Spleen (tissue), 11 donors: ENCODE data around the gene SAFB2. TPM values are rescaled to one million over a fixed set of nuclear protein-coding genes. Genes with fewer than 3 reads are reported as not detected.
A peak's percentile ranks its signal among the peaks of the same experiment; 100 is the strongest.

ENCODE experiments used
- DNase-seq: peaks from one replicate; pipeline ENCODE4 v3.0.0-alpha.2; 2020
- H3K27ac ChIP-seq, 8 donors: fragments of 200-600 bp; sonication (generic) in 7 of 8; 1 replicate in 4 of 8; 2 replicates in 4 of 8; pipeline versions ENCODE4 v1.5.0 to v1.8.0; 2016 to 2021; ENCODE audit warnings: inconsistent platforms in 4 of 8, mild to moderate bottlenecking in 4 of 8, moderate library complexity in 1 of 8
- H3K27me3 ChIP-seq, 7 donors: fragments of 200-600 bp; sonication (generic) in 6 of 7; replicated peaks in 1 of 7; 1 replicate in 4 of 7; 2 replicates in 3 of 7; pipeline versions ENCODE4 v1.5.0 to v1.8.0; 2016 to 2021; ENCODE audit warnings: inconsistent platforms in 3 of 7, mild to moderate bottlenecking in 1 of 7
- H3K36me3 ChIP-seq, 6 donors: fragments of 200-600 bp; sonication (generic) in 5 of 6; 1 replicate in 4 of 6; 2 replicates in 2 of 6; pipeline versions ENCODE4 v1.5.0 to v1.8.0; 2016 to 2021; ENCODE audit warnings: inconsistent platforms in 2 of 6
- H3K4me1 ChIP-seq, 6 donors: fragments of 200-600 bp; sonication (generic) in 5 of 6; 1 replicate in 3 of 6; 2 replicates in 3 of 6; pipeline versions ENCODE4 v1.5.0 to v1.8.0; 2016 to 2021; ENCODE audit warnings: inconsistent platforms in 3 of 6
- H3K4me3 ChIP-seq, 8 donors: fragments of 200-600 bp; sonication (generic) in 7 of 8; 1 replicate in 4 of 8; 2 replicates in 4 of 8; pipeline versions ENCODE4 v1.5.0 to v1.8.0; 2016 to 2021; ENCODE audit warnings: inconsistent platforms in 4 of 8, mild to moderate bottlenecking in 4 of 8, moderate library complexity in 2 of 8
- H3K9me3 ChIP-seq, 8 donors: fragments of 200-600 bp; sonication (generic) in 7 of 8; 1 replicate in 4 of 8; 2 replicates in 4 of 8; pipeline versions ENCODE4 v1.5.0 to v1.8.0; 2016 to 2021; ENCODE audit warnings: inconsistent platforms in 4 of 8
- CTCF ChIP-seq, 11 experiments: fragments of 200-600 bp in 7 of 11; fragments of 450-650 bp in 4 of 11; sonication (generic) in 4 of 11; IDR thresholded peaks in 8 of 11; conservative IDR thresholded peaks in 3 of 11; 1 replicate in 7 of 11; 2 replicates in 4 of 11; pipeline versions ENCODE4 v1.4.0 to v1.8.0; 2016 to 2021; ENCODE audit warnings: antibody characterized with exemption in 11 of 11, inconsistent platforms in 4 of 11, mild to moderate bottlenecking in 1 of 11
- POLR2A ChIP-seq, 3 donors: fragments of 450-650 bp; IDR thresholded peaks; one replicate each; pipeline ENCODE4 v1.5.1; 2017; ENCODE audit warnings: antibody characterized with exemption in 3 of 3, mild to moderate bottlenecking in 1 of 3
- POLR2AphosphoS5 ChIP-seq, 3 donors: sonication (generic); formaldehyde crosslinking; IDR thresholded peaks; one replicate each; pipeline ENCODE4 v1.5.1; 2017; ENCODE audit warnings: antibody characterized with exemption in 3 of 3
- WGBS, 5 donors: extraction: QIAGEN DNeasy Blood & Tissue Kit in 3 of 5; methylation state at CpG; one replicate each; pipeline versions ENCODE4 v1.1.5 to v1.1.7; 2013 to 2018; 5-methylcytosine and 5-hydroxymethylcytosine counted together
- intact Hi-C: fragments of 100-400 bp; cut with DNase I; formaldehyde crosslinking; loops from one replicate; pipeline ENCODE4 v1.15.0; 2023; ENCODE audit warnings: low total_unique reads
- polyA plus RNA-seq, 3 donors: library from polyadenylated mRNA; stranded (reverse); fragments of 200-250 nt; gene quantifications; one replicate each; pipeline ENCODE4 v1.2.1, GENCODE V29; 2013
- total RNA-seq, 7 donors: library from RNA; depleted of rRNA in 3 of 7; stranded (reverse); fragments of >200 nt in 3 of 7; fragmentation: NEBNext Ultra II Directional in 4 of 7; extraction: Animal tissue kit (Norgen Biotek cat#: 25700) in 4 of 7; gene quantifications; one replicate each; pipeline versions ENCODE4 v1.1.0 to v1.2.1, GENCODE V29; 2016 to 2021
- donor health status: healthy with polysubstance abuse.
- donor health status: DM: no; HTN: no; CAD: no; lungs with moderate emphysema.
- donor health status: DM: no; HTN: no; CAD: no.
- donor health status: Bipolar disorder and iron deficiency.
- donor health status: healthy.
- donor health status: DM: no; HTN: no; CAD: no.
- donor health status: DM: yes; HTN: yes; CAD: no.

The SAFB2 gene
- total and polyA plus RNA-seq, 10 donors: 34.8 to 146 (median 110) TPM

GRCh38 chr19:5587071-5587455 is 35.5 kb downstream of the SAFB2 start:
- intact Hi-C loops: no loop called here
- peak; percentile 36 for DNase-seq
- whole genome bisulfite sequencing, 5 donors: 92 to 97% (median 95%) methylated on average over 16 of the region's 16 CpGs

DNA sequence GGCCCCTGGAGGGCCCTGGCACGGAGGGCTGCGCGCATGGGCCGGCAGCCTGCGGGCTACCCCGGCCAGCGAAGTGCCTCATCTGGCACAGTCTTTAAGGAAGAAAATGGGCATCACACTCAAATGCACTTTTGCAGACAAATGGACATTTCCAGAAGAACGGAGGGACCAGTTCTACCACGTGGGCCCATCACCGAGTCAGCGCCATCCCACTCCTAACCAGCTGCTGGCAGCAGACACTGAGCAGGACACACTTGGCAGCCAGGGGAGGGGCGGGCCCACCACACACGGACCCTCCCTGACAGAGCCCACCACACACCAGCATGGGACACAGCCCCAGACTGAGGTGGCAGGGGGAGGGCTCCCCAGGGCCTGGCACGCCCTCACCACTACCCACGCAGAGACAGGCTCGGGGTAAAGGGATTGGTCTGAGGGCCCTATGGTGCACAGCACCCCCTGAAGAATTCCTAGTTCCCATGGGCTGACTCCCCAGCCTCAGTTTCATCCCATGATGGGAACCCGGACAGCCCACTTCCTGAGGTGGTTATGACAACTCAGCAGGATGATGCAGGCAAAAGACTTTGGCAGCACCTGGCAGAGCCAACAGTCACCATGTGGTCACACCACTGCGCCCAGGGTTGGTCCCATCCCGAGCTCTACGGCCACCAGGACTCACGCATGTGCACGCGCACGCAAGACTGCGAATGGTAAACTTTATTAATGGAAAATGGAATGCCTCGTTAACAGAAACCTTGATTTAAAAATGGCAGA is 36.1 kb downstream of the SAFB2 start:
- Histone ChIP-seq H3K27me3 (no peaks in the 10 kb centered on the region), H3K9me3 (no peaks in the 10 kb centered on the region), H3K4me1 (peaks cover 6 to 24% (median 13%) of the 10 kb centered on the region in 6 donors), H3K4me3 (no peak overlapping the region), H3K27ac (peak overlapping the region in 4 of 8 donors; percentile 8 to 59 (median 30)), H3K36me3 (peaks cover 6 to 97% (median 64%) of the 10 kb centered on the region in 6 donors)
- intact Hi-C loops: no loop called here
- WGBS, 5 donors: 64 to 72% (median 69%) methylated on average over 23 to 26 of the region's 26 CpGs
- no peak for DNase-seq
- peak in 1 of 3 donors; percentile 51 for TF ChIP-seq POLR2AphosphoS5 (IDR thresholded peaks at IDR 0.05)
- no peak for TF ChIP-seq CTCF (IDR thresholded peaks at IDR 0.05 in 8 of 11, conservative IDR thresholded peaks at IDR 0.05 in 3 of 11)

More at GRCh38 chr19:5587071-5587455, 35.5 kb downstream of the SAFB2 start:
- Histone ChIP-seq H3K4me1 (peaks cover 6 to 24% (median 13%) of the 10 kb centered on the region in 6 donors), H3K36me3 (peaks cover 7 to 97% (median 66%) of the 10 kb centered on the region in 6 donors), H3K27ac (no peak overlapping the region), H3K9me3 (no peaks in the 10 kb centered on the region), H3K27me3 (no peaks in the 10 kb centered on the region), H3K4me3 (no peak overlapping the region)
- TF ChIP-seq POLR2AphosphoS5 (IDR thresholded peaks at IDR 0.05) (no peak), CTCF (IDR thresholded peaks at IDR 0.05 in 8 of 11, conservative IDR thresholded peaks at IDR 0.05 in 3 of 11) (no peak), POLR2A (IDR thresholded peaks at IDR 0.05) (no peak)

DNA sequence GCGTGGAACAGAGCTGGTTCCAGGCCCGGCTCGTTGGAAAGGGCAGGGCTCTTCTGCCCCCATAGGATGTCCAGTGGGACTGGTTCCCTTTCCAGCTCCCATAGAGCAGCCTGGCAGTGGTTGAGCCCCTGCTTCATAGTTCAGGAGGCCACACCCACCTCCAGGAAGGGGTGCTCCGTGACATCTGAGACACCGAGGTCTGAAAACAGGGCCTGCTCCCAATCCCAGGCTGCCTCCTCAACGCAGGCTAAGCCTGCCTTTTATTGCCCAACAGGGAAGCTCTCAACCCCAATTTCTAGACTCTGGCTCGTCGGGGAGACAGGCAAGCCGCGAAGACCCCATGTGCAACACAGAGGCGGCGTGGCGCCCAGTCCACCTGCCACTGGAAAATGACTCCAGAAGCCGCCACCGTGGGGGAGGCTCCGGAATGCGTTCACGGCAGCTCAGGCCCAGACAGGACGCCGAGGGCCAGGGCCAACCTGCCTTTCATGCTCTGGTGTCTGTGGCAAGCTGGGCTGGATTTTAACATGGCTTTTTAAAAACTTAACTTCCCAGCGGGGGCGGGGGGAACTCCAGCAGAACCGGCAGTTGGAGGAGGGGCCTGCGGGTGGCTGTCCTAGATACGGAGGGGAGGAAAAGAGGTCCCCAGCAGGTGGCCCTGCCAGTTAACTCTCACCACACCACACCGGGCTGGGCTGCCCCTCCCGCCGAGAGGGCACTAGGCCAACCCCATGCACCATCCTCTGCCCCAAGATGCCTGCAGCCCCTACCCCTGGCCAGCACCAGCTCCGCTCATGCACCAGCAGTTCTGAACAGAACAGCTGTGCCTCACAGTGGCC is 36.9 kb downstream of the SAFB2 start:
- WGBS, 5 donors: 17 to 43% (median 29%) methylated on average over 20 to 29 of the region's 29 CpGs
- no peak for TF ChIP-seq POLR2A (IDR thresholded peaks at IDR 0.05)
- TF ChIP-seq POLR2AphosphoS5 (IDR thresholded peaks at IDR 0.05): peak in 2 of 3 donors; percentile 33 to 59
- TF ChIP-seq CTCF (IDR thresholded peaks at IDR 0.05 in 8 of 11, conservative IDR thresholded peaks at IDR 0.05 in 3 of 11): no peak
- Histone ChIP-seq H3K27ac (peak overlapping the region in 5 of 8 donors; percentile 8 to 59 (median 19)), H3K36me3 (peaks cover 6 to 95% (median 56%) of the 10 kb centered on the region in 6 donors), H3K9me3 (no peaks in the 10 kb centered on the region), H3K27me3 (no peaks in the 10 kb centered on the region), H3K4me1 (peaks cover 6 to 24% (median 13%) of the 10 kb centered on the region in 6 donors), H3K4me3 (no peak overlapping the region)
- DNase-seq: no peak
- intact Hi-C loops: no loop called here
